HG03108 (cell line): ENCODE measurements around the gene PLXNC1.

ENCODE experiments used
- ATAC-seq: cut with Tn5 transposase; IDR thresholded peaks from one replicate; pipeline ENCODE4 v1.9.1; 2021; ENCODE audit warnings: moderate library complexity; ENCODE audit not compliant: unreplicated experiment

Gene PLXNC1

DNA sequence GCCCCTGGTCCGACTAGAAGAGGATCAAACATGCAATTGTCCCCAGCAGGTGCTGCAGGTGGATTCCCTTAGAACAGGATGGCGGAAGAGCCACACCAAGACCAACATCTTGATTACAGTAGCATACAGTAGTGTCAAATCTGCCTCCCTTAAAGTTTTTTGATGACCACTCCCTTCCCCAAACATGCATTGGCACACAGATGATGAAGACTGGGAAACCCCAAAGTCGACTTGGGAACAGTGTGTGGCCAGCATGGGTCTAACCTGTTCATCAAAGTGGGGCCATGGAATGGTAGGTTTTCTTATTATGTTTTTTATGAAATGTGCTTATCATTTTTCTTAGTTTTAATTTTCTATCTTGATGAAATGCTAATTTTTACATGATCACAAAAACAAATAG lies 8.8 kb downstream of the PLXNC1 start:
- ATAC-seq: no peak

DNA sequence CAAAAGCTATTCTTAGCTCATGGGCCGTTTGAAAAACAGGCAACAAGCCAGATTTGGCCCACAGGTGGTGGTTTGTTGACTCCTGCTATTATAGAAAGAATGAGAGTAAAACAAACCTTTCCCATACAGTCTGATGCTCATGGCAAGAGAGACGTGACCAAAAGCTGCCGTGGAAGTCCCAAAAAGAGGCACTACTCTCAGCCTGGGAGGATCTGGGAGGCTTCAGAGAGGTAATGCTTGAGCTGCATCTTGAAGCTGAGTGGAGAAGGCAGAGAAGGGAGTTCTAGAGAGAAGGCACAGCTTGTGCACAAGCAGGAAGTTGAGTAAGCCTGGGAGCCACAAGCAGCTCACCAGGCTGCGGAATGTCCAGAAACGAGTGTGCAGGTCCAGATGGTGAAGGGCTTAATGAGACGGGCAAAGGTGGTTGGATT lies 9.6 kb downstream of the PLXNC1 start:
- peak; percentile 90 for ATAC-seq

- ATAC-seq: no peak
Measured at GRCh38 chr12:94158666-94159065, 10.3 kb downstream of the PLXNC1 start.

- no peak for ATAC-seq
Measured at GRCh38 chr12:94162108-94162507, 13.7 kb downstream of the PLXNC1 start.

DNA sequence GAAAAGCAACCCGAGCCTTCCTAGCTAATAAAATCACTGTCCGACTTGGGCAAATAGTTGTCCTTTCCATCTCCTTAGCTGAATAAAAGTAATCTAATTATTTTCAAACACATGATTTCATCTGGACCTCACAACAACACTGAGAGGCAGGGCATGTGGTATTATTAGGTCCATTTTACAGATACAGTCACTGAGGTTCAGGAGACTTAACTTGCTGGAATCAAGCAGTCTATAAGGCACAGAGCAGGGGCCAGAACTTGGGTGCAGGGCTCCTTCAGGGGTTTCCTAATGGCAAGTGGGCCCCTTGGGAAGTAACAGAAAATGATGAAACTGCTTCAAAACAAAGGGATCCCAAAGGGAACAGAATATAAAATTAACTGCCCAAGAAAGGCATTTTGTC lies 15.5 kb downstream of the PLXNC1 start:
- no peak for ATAC-seq

GRCh38 chr12:94165138-94165537 lies 16.8 kb downstream of the PLXNC1 start:
- no peak for ATAC-seq

DNA sequence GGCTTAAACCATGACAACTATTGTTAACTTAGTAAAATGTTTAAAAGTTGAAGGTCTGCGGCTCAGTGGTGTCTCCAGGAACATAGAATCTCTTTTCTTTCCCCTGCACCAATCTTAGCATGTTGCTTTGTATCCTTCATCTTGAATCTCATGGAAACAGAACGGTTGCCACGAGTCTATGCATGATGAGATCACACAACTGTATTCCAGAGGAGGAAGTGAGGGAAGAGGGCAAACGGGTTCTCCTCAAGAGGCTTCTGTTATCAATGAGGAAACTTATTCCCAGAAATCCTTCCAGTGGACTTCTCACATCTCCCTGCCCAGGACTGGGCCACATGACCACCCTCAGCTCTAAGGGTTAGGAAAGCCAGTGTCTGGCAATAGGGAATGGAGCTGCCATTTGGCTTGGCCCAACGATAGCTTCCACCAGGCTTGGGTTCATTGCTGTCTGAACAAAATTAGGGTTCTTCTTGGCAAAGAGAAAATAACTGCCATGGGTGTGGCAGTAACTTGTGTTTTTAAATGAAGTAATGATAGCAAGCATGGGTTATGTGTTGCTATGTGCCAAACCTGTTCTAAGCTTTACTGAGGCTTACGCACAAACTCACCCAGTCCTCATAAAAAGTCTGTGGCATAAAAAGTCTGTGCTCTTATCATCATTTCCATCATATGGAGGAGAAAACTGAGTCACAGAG lies 17.4 kb downstream of the PLXNC1 start:
- no peak for ATAC-seq

DNA sequence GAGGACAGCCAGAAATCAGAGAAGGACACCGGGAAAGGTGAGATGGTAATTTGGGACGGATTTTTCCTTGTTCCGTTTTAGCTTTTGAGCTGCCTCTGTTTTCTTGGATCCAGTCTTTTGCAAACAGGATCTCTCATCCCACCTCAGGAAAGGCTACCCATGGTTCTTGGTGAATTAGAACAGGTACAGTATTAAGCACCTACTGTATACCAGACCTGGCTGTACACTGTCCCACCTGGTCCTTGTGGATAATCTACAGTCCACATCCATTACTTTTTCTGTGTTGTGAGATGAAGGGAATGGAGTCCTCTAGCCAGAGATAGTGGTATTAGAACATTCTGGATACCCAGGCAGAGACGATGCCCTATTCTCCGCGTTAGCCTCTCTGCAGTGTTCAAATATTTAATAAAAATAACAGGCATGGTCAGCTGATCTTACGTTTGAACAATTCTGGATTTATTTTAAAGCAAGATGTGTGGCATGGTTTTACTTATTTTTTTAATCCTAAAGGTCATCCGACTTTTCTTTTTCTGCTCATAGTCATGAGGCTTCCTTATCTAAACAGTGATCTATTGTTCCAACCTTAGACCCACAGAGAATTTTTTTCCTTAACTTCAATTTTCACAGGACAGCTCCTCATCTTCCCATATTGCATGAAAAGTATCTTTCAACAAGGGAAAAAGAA lies 18.8 kb downstream of the PLXNC1 start:
- no peak for ATAC-seq

DNA sequence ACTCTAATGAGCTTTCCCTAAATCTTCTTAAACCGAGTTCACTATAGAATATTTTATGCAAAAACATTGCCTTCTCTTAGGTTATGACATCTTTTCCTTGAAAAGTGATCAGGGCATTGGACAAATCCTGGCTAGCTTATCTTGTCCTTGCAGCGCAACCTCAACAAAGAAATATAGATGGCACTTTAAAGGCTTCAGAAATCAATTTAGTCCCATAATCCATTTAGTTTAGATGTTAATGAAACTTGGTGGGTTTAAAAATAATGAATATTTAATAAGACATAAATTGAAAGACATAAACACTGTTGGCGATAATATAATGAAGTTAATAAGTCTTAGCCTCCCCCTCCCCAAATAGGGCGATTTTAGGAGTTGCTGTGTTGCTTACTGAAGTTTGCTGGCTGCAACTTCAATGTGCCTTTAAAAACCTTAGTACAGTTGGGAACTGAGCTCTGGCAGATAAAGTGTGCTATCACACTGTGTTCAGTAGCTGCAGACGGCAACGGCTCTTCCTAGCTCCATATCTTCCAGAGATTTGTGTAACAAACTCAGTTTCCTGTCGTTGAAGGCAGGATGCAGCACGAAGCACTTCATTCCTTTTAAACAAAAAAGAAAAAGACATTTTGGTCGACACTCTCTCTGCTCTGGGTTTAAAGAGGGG lies 19.5 kb downstream of the PLXNC1 start:
- no peak for ATAC-seq

DNA sequence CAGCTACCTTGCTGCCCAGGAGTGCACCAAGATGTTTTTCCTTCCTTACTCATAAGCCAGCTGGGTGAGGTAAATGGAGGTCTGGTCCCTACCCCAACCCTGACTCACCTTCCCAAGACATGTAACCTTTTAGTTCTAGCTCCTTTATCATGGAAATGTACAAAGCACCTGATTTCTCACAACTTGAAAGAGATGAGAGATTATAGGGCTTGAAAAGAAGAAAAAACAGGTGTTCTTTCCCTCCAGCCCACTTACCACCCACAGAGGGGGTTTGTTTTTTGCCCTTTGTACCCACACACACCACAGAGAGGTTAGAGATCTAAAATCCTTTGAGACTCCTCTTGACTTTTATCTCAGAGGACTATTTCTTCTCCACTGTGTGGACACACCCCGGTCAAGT lies 21.1 kb downstream of the PLXNC1 start:
- no peak for ATAC-seq

DNA sequence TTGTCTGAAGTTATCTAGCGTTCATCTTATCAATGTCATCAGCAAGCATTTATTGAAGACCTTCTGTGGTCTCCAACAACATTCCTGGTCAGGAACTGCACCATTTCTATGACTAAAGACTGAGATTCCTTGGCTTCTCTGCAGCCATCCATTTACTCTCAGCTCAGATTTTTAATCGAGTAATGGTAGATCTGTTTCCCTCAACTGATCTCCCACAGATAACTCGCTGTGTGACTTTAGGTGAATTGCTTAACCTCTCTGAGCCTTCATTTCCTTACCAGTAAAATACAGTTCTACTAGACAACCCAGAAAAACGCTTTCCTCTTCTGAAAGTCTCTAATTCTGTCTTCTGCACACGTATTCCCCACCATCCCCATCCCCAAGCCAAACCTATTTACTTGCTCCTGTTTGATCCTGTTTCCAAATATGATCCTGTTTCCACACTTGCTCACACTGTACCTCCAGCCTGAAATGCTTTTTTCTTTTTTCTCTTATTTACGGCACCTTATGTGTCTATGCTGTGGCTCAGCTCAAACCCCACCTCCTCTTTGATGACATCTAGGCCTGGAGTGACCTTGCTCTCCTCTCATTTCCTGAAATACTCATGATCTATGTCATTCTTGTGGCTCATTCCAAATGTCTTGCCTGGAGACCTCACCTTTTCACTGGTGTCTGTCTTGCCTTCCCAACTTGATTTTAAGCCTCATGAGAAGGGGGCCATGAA lies 21.8 kb downstream of the PLXNC1 start:
- ATAC-seq: no peak

GRCh38 chr12:94170690-94171594 lies 22.6 kb downstream of the PLXNC1 start:
- no peak for ATAC-seq

DNA sequence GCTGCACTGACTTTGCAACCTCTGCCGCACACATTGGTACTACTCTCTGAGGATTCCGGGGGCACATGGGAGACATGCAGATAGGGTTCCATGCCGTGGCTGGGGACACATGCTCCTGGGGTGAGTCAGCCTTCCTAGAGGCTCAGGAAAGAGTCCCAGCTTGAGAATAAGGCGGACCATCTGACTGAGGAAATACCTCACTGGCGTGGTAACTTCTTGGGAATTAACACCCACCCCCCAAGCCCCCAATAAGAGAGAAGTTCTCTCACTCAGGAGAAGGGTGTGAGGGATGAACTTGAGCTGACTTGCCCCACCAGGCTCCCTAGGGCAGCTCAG lies 23.2 kb downstream of the PLXNC1 start:
- no peak for ATAC-seq

GRCh38 chr12:94172031-94172430 lies 23.7 kb downstream of the PLXNC1 start:
- ATAC-seq: no peak

DNA sequence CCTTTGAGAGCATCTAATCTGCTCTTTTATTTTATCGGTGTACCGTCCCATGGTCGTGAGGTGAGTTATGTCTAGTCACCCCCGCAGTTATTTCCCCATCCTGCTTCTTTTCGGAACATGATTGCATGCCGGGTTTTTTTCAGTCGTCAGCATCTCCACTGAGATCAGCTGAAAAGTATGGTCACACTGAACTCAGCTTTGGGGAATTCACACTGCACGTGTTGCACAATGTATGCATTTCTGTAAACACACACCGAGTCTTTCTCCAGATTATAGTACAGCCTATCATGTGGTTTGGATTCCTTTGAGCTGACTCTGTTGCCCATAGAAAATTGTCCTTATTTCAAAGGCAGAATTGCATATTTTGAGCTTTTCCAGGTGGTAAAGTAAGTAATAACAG lies 24.6 kb downstream of the PLXNC1 start:
- no peak for ATAC-seq

DNA sequence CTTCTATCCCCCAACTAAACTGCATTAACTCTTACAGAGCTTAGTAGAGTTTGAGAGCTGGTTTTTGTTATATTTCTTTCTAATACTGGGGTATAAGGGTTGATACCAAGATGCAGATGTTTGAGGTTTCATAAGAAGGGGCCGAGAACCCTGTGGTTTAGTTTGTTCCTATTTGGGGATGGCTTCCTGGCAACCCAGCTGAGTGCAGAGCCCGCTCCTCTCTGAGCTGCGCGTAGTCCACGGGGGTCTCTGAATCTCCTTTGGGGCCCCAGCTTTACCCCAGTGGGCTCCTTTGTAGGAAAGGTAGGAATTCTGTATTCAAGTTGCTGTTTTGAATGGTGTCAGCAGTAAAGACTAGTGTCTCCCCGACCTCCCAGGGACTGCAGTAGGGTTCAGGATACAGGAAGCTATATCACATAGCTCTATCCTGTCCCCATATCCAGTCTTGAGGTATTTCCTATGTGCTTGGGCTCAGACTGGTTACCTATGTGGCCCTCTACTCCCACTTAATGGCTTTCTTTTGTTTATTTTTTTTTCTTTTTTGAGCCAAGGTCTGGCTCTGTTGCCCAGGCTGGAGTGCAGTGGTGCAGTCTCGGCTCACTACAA lies 25.4 kb downstream of the PLXNC1 start:
- ATAC-seq: peak; percentile 67

GRCh38 chr12:94174576-94174975 lies 26.2 kb downstream of the PLXNC1 start:
- no peak for ATAC-seq

GRCh38 chr12:94175763-94176668 lies 27.6 kb downstream of the PLXNC1 start:
- ATAC-seq: no peak

GRCh38 chr12:94178054-94178453 lies 29.7 kb downstream of the PLXNC1 start:
- no peak for ATAC-seq
